Mesenchymal stem cell (in vitro differentiated cells and primary cell): ENCODE results near the gene TMEM72.

Experiments used
- DNase-seq: peaks from one replicate; pipeline ENCODE4 v3.0.0-alpha.2; 2013
- H2AFZ ChIP-seq: one replicate; pipeline ENCODE4 v1.6.1; 2013; ENCODE audit warnings: low read depth, mild to moderate bottlenecking, control low read depth, inconsistent platforms, low read length, moderate library complexity
- H2AK5ac ChIP-seq: 2 replicates; pipeline ENCODE4 v1.6.1; 2013; ENCODE audit warnings: low read length, moderate library complexity, mild to moderate bottlenecking, inconsistent platforms; ENCODE audit not compliant: severe bottlenecking
- H2BK120ac ChIP-seq: one replicate; pipeline ENCODE4 v1.6.1; 2013; ENCODE audit warnings: low read depth, mild to moderate bottlenecking, inconsistent platforms, low read length, moderate library complexity
- H2BK12ac ChIP-seq, 2 experiments: one replicate each; pipeline ENCODE4 v1.6.1; 2013; ENCODE audit warnings: inconsistent platforms in 2 of 2, low read length in 2 of 2, mild to moderate bottlenecking in 2 of 2, moderate library complexity in 2 of 2, control low read depth in 1 of 2
- H2BK15ac ChIP-seq: one replicate; pipeline ENCODE4 v1.6.1; 2013; ENCODE audit warnings: mild to moderate bottlenecking, low read depth, inconsistent platforms; ENCODE audit not compliant: poor library complexity, severe bottlenecking
- H2BK5ac ChIP-seq: 2 replicates; pipeline ENCODE4 v1.6.1; 2013; ENCODE audit warnings: low read depth, mild to moderate bottlenecking, low read length, control low read depth, inconsistent platforms; ENCODE audit not compliant: poor library complexity, severe bottlenecking
- H3K14ac ChIP-seq, 2 experiments: one replicate each; pipeline ENCODE4 v1.6.1; 2013; ENCODE audit warnings: inconsistent platforms in 2 of 2, low read length in 2 of 2, control low read depth in 1 of 2, mild to moderate bottlenecking in 1 of 2, moderate library complexity in 1 of 2
- H3K18ac ChIP-seq, 2 experiments: one replicate each; pipeline ENCODE4 v1.6.1; 2013; ENCODE audit warnings: inconsistent platforms in 2 of 2, low read length in 2 of 2, control low read depth in 1 of 2, low read depth in 1 of 2, mild to moderate bottlenecking in 1 of 2
- H3K23ac ChIP-seq, 2 experiments: one replicate each; pipeline ENCODE4 v1.6.1; 2013; ENCODE audit warnings: inconsistent platforms in 2 of 2, low read length in 2 of 2, mild to moderate bottlenecking in 2 of 2, moderate library complexity in 2 of 2, control low read depth in 1 of 2
- H3K27ac ChIP-seq: 2 replicates; pipeline ENCODE4 v1.5.1; 2013; ENCODE audit warnings: mild to moderate bottlenecking, moderate library complexity, low read length, control low read depth, inconsistent platforms; ENCODE audit not compliant: poor library complexity, severe bottlenecking
- H3K27me3 ChIP-seq, 2 experiments: 2 replicates each; pipeline versions ENCODE4 v1.6.1 to v1.7.0; 2013; ENCODE audit warnings: low read length in 2 of 2, mild to moderate bottlenecking in 2 of 2, moderate library complexity in 2 of 2, control low read depth in 1 of 2, inconsistent platforms in 1 of 2; ENCODE audit not compliant: control insufficient read depth in 1 of 2, insufficient read depth in 1 of 2
- H3K36me3 ChIP-seq, 2 experiments: 2 replicates each; pipeline versions ENCODE4 v1.6.1 to v1.7.0; 2013; ENCODE audit warnings: low read length in 2 of 2, control low read depth in 1 of 2, inconsistent platforms in 1 of 2, low read depth in 1 of 2, mild to moderate bottlenecking in 1 of 2; ENCODE audit not compliant: insufficient read depth in 2 of 2, control insufficient read depth in 1 of 2
- H3K4ac ChIP-seq, 2 experiments: one replicate each; pipeline ENCODE4 v1.6.1; 2013; ENCODE audit warnings: inconsistent platforms in 2 of 2, low read length in 2 of 2, mild to moderate bottlenecking in 2 of 2, moderate library complexity in 2 of 2, control low read depth in 1 of 2, low read depth in 1 of 2
- H3K4me1 ChIP-seq: 2 replicates; pipeline ENCODE4 v1.6.1; 2013; ENCODE audit warnings: low read depth, low read length, control low read depth; ENCODE audit not compliant: control insufficient read depth, insufficient read depth
- H3K4me2 ChIP-seq: 2 replicates; pipeline ENCODE4 v1.6.1; 2013; ENCODE audit warnings: low read length, mild to moderate bottlenecking, inconsistent platforms; ENCODE audit not compliant: poor library complexity, severe bottlenecking
- H3K4me3 ChIP-seq, 2 experiments: 2 replicates each; pipeline versions ENCODE4 v1.5.1 to v1.7.0; 2013; ENCODE audit warnings: low read length in 2 of 2, mild to moderate bottlenecking in 2 of 2, control low read depth in 1 of 2, low read depth in 1 of 2; ENCODE audit not compliant: insufficient read depth in 1 of 2
- H3K79me1 ChIP-seq: replicated peaks from 2 replicates; pipeline ENCODE4 v1.6.1; 2013; ENCODE audit warnings: mild to moderate bottlenecking, control low read depth, low read length, inconsistent platforms; ENCODE audit not compliant: poor library complexity, severe bottlenecking
- H3K9ac ChIP-seq: 2 replicates; pipeline ENCODE4 v1.7.0; 2013; ENCODE audit warnings: mild to moderate bottlenecking, low read length, moderate library complexity
- H3K9me3 ChIP-seq: 2 replicates; pipeline ENCODE4 v1.7.0; 2013; ENCODE audit warnings: mild to moderate bottlenecking, low read length; ENCODE audit not compliant: control insufficient read depth
- H4K8ac ChIP-seq: one replicate; pipeline ENCODE4 v1.6.1; 2013; ENCODE audit warnings: inconsistent platforms, mild to moderate bottlenecking, low read length, moderate library complexity
- H4K91ac ChIP-seq: one replicate; pipeline ENCODE4 v1.6.1; 2013; ENCODE audit warnings: mild to moderate bottlenecking, low read length, inconsistent platforms
- WGBS: methylation state at CpG from one replicate; pipeline ENCODE4 v1.1.7; 2013; ENCODE audit warnings: mixed read lengths; 5-methylcytosine and 5-hydroxymethylcytosine counted together

TMEM72 gene

DNA sequence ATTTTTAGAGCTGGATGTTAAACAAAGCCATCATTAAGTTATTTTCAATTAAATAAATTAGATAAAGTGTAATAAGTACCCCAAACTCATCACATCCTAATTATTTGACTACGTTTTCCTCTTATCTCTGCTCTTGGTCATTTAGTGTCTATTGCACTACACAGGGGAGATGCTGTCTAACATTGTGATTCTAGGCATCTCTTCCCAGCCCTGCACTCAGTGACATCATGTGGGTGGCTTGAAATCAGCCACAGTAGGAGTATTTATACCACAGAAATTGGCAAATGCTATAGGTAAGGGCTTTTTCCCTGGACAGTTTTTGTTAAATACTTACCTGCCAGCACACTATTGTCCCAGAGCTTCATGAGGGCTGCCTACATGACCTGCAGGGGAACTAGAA lies 21.3 kb upstream of the TMEM72 start:
- Histone ChIP-seq H2AK5ac (no peak overlapping the region), H3K4ac (no peak overlapping the region), H2BK5ac (no peak overlapping the region), H3K27me3 (peaks cover 16 to 22% of the 10 kb centered on the region in 2 experiments), H3K14ac (no peak overlapping the region), H3K23ac (no peak overlapping the region), H2AFZ (no peak overlapping the region), H2BK12ac (no peak overlapping the region), H3K9ac (no peak overlapping the region), H3K9me3 (no peaks in the 10 kb centered on the region), H2BK120ac (no peak overlapping the region), H4K8ac (no peak overlapping the region), H3K18ac (no peak overlapping the region), H3K79me1 (no peaks in the 10 kb centered on the region), H3K4me1 (no peaks in the 10 kb centered on the region), H3K27ac (no peak overlapping the region), H4K91ac (no peak overlapping the region), H2BK15ac (no peak overlapping the region), H3K4me2 (no peak overlapping the region), H3K4me3 (no peak overlapping the region), H3K36me3 (no peaks in the 10 kb centered on the region)
- WGBS: no CpG with 5 or more reads among the region's 1 CpG
- DNase-seq: no peak

DNA sequence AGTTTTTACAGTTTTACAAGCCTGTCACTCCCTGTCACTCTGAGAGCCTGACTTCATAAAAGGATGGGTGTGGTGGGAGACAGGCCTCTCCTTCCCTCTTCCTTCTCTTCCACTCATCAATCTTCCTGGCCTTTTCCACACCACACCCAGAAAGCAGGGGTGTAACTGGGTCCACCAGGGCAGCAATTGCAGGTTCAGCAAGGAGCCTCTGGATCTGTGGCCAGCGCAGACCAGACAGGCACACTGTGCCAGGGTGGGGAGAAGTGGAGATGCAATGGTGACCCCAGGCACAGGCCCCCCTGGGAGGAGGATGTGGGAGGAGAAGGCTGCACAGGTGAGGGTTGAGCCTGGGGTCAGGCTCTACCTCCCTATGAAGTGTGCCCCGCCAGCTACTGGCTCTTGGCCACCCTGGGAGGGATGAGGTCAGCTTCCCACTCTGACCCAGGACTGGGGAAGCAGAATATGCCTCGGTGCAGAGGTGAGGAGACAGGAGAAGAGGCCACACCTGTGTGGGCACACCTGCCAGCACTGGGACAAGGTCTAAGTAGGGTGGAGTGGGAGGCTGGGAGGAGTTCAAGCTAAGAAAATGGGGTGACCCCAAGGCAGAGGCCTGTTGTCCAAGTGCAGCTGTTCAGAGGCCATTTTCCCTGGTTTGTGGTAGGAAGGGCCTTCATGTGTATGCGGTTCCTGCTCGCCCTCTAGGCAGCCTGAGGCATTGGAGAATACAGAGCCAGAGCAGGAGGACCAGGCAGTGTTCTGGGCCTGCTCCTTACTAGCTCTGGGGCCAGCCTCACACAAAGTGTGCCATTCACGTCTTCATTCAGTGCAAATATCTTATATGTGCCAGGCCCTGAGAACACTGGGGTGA lies 20.2 kb upstream of the TMEM72 start:
- H2AK5ac ChIP-seq: no peak overlapping the region
- 93% methylated on average over 6 of the region's 6 CpGs for WGBS
- H3K79me1 ChIP-seq: no peaks in the 10 kb centered on the region
- H2BK120ac ChIP-seq: no peak overlapping the region
- H2BK12ac ChIP-seq: no peak overlapping the region
- no peak overlapping the region for H4K8ac ChIP-seq
- H3K27me3 ChIP-seq: peaks cover 16 to 24% of the 10 kb centered on the region in 2 experiments
- no peak overlapping the region for H2AFZ ChIP-seq
- H3K14ac ChIP-seq: no peak overlapping the region
- no peak overlapping the region for H3K4me3 ChIP-seq
- H3K23ac ChIP-seq: no peak overlapping the region
- no peaks in the 10 kb centered on the region for H3K4me1 ChIP-seq
- H4K91ac ChIP-seq: no peak overlapping the region
- H3K9ac ChIP-seq: no peak overlapping the region
- no peak overlapping the region for H3K27ac ChIP-seq
- H3K18ac ChIP-seq: no peak overlapping the region
- H3K4me2 ChIP-seq: no peak overlapping the region
- no peaks in the 10 kb centered on the region for H3K36me3 ChIP-seq
- DNase-seq: no peak
- no peak overlapping the region for H2BK15ac ChIP-seq
- H2BK5ac ChIP-seq: no peak overlapping the region
- no peak overlapping the region for H3K4ac ChIP-seq
- no peaks in the 10 kb centered on the region for H3K9me3 ChIP-seq

GRCh38 chr10:44891721-44892120 lies 19.4 kb upstream of the TMEM72 start:
- Histone ChIP-seq H3K23ac (no peak overlapping the region), H3K14ac (no peak overlapping the region), H4K8ac (no peak overlapping the region), H2BK120ac (no peak overlapping the region), H2BK5ac (no peak overlapping the region), H3K27me3 (peaks cover 16 to 26% of the 10 kb centered on the region in 2 experiments), H2BK15ac (no peak overlapping the region), H3K18ac (no peak overlapping the region), H3K4ac (no peak overlapping the region), H2AFZ (no peak overlapping the region), H3K4me1 (no peaks in the 10 kb centered on the region), H4K91ac (no peak overlapping the region), H3K4me2 (no peak overlapping the region), H2AK5ac (no peak overlapping the region), H2BK12ac (no peak overlapping the region), H3K27ac (no peak overlapping the region), H3K9me3 (no peaks in the 10 kb centered on the region), H3K79me1 (no peaks in the 10 kb centered on the region), H3K36me3 (no peaks in the 10 kb centered on the region), H3K9ac (no peak overlapping the region), H3K4me3 (no peak overlapping the region)
- no peak for DNase-seq
- WGBS: 88% methylated on average over 1 of the region's 1 CpG

- Histone ChIP-seq H3K14ac (no peak overlapping the region), H3K18ac (no peak overlapping the region), H3K4me1 (no peaks in the 10 kb centered on the region), H4K91ac (no peak overlapping the region), H3K9ac (no peak overlapping the region), H3K4ac (no peak overlapping the region), H3K27ac (no peak overlapping the region), H3K79me1 (no peaks in the 10 kb centered on the region), H3K27me3 (peaks cover 26 to 27% of the 10 kb centered on the region in 2 experiments), H3K23ac (no peak overlapping the region), H3K4me3 (no peak overlapping the region), H2BK15ac (no peak overlapping the region), H3K4me2 (no peak overlapping the region), H2AFZ (no peak overlapping the region), H2BK120ac (no peak overlapping the region), H2BK12ac (no peak overlapping the region), H3K36me3 (no peaks in the 10 kb centered on the region), H2AK5ac (no peak overlapping the region), H3K9me3 (peaks cover 5% of the 10 kb centered on the region), H4K8ac (no peak overlapping the region), H2BK5ac (no peak overlapping the region)
- WGBS: 81% methylated on average over 5 of the region's 5 CpGs
- DNase-seq: no peak
These were observed 17.3 kb upstream of the TMEM72 start for GRCh38 chr10:44893604-44894468.
